Immature natural killer cell (primary cell): ENCODE data around the gene NTHL1. TPM values are rescaled to one million over a fixed set of nuclear protein-coding genes. Genes with fewer than 3 reads are reported as not detected.
A peak's percentile ranks its signal among the peaks of the same experiment; 100 is the strongest.

Experiments
- DNase-seq, 3 donors: peaks; one replicate each; pipeline ENCODE4 v3.0.0; 2022; ENCODE audit warnings: mixed read lengths in 1 of 3
- H3K27ac Mint-ChIP-seq, 6 donors: one replicate each; pipeline ENCODE4 v1.8.0; 2020; ENCODE audit warnings: mixed read lengths in 6 of 6, mild to moderate bottlenecking in 5 of 6, inconsistent platforms in 4 of 6, moderate library complexity in 3 of 6
- H3K27me3 Mint-ChIP-seq, 3 donors: one replicate each; pipeline ENCODE4 v1.8.0; 2020 to 2021; ENCODE audit warnings: low read depth in 3 of 3, mild to moderate bottlenecking in 3 of 3, mixed read lengths in 3 of 3, moderate library complexity in 3 of 3, inconsistent platforms in 1 of 3
- H3K36me3 Mint-ChIP-seq, 3 donors: one replicate each; pipeline ENCODE4 v1.8.0; 2020; ENCODE audit warnings: mixed read lengths in 3 of 3, inconsistent platforms in 2 of 3, mild to moderate bottlenecking in 2 of 3
- H3K4me1 Mint-ChIP-seq, 2 donors: one replicate each; pipeline ENCODE4 v1.8.0; 2020; ENCODE audit warnings: inconsistent platforms in 2 of 2, mild to moderate bottlenecking in 2 of 2, mixed read lengths in 2 of 2, moderate library complexity in 1 of 2
- H3K4me3 Mint-ChIP-seq, 5 donors: one replicate each; pipeline ENCODE4 v1.8.0; 2020; ENCODE audit warnings: mild to moderate bottlenecking in 5 of 5, mixed read lengths in 5 of 5, inconsistent platforms in 3 of 5, moderate library complexity in 3 of 5
- H3K9me3 Mint-ChIP-seq, 6 donors: one replicate each; pipeline ENCODE4 v1.8.0; 2020; ENCODE audit warnings: mild to moderate bottlenecking in 6 of 6, mixed read lengths in 6 of 6, inconsistent platforms in 4 of 6, moderate library complexity in 3 of 6
- polyA plus RNA-seq, 3 donors: library from polyadenylated mRNA; unstranded; fragments of 300-500 nt; fragmentation: Illumina TruSeq; gene quantifications; one replicate each; pipeline ENCODE4 v1.2.3, GENCODE V29; 2021

Gene NTHL1
- polyA plus RNA-seq, 3 donors from 2014 or later, result 26.4 to 31.6 (median 29.7) TPM

GRCh38 chr16:2007081-2007836, 40.4 kb downstream of the NTHL1 start:
- peaks cover 0 to 4% (median 0%) of the 10 kb centered on the region in 3 donors for H3K27me3 Mint-ChIP-seq
- peak overlapping the region in 5 of 6 donors; percentile 68 to 95 (median 89) for H3K27ac Mint-ChIP-seq
- H3K4me1 Mint-ChIP-seq, result peaks cover 31 to 37% of the 10 kb centered on the region in 2 donors
- H3K4me3 Mint-ChIP-seq, result peak overlapping the region; percentile 80 to 87 (median 83)
- DNase-seq, result no peak
- no peaks in the 10 kb centered on the region for H3K9me3 Mint-ChIP-seq
- no peaks in the 10 kb centered on the region for H3K36me3 Mint-ChIP-seq

GRCh38 chr16:2006317-2006716, 41.3 kb downstream of the NTHL1 start:
- H3K36me3 Mint-ChIP-seq, result no peaks in the 10 kb centered on the region
- H3K4me1 Mint-ChIP-seq, result peaks cover 31 to 37% of the 10 kb centered on the region in 2 donors
- no peak for DNase-seq
- H3K27me3 Mint-ChIP-seq, result peaks cover 0 to 3% (median 0%) of the 10 kb centered on the region in 3 donors
- H3K27ac Mint-ChIP-seq, result peak overlapping the region in 5 of 6 donors; percentile 27 to 79 (median 57)
- H3K9me3 Mint-ChIP-seq, result no peaks in the 10 kb centered on the region
- peak overlapping the region in 1 of 5 donors; percentile 17 for H3K4me3 Mint-ChIP-seq

GRCh38 chr16:2005646-2006045, 42.0 kb downstream of the NTHL1 start:
- no peak for DNase-seq
- peaks cover 0 to 3% (median 0%) of the 10 kb centered on the region in 3 donors for H3K27me3 Mint-ChIP-seq
- H3K4me3 Mint-ChIP-seq, result no peak overlapping the region
- H3K36me3 Mint-ChIP-seq, result no peaks in the 10 kb centered on the region
- H3K9me3 Mint-ChIP-seq, result no peaks in the 10 kb centered on the region
- H3K4me1 Mint-ChIP-seq, result peaks cover 31 to 37% of the 10 kb centered on the region in 2 donors
- peak overlapping the region in 2 of 6 donors; percentile 27 to 78 for H3K27ac Mint-ChIP-seq

- peaks cover 0 to 3% (median 0%) of the 10 kb centered on the region in 3 donors for H3K27me3 Mint-ChIP-seq
- peaks cover 25 to 32% of the 10 kb centered on the region in 2 donors for H3K4me1 Mint-ChIP-seq
- DNase-seq, result no peak
- no peak overlapping the region for H3K4me3 Mint-ChIP-seq
- H3K27ac Mint-ChIP-seq, result peak overlapping the region in 1 of 6 donors; percentile 30
- no peaks in the 10 kb centered on the region for H3K36me3 Mint-ChIP-seq
- H3K9me3 Mint-ChIP-seq, result no peaks in the 10 kb centered on the region
These were observed 42.7 kb downstream of the NTHL1 start for GRCh38 chr16:2004795-2005517.

GRCh38 chr16:2003827-2004641, 43.6 kb downstream of the NTHL1 start:
- Mint-ChIP-seq H3K27ac (no peak overlapping the region), H3K4me3 (no peak overlapping the region)

GRCh38 chr16:2003231-2003826, 44.3 kb downstream of the NTHL1 start:
- no peak for DNase-seq
- H3K4me1 Mint-ChIP-seq, result peaks cover 16 to 22% of the 10 kb centered on the region in 2 donors
- H3K36me3 Mint-ChIP-seq, result peaks cover 0 to 1% (median 0%) of the 10 kb centered on the region in 3 donors
- H3K27ac Mint-ChIP-seq, result peak overlapping the region in 1 of 6 donors; percentile 64
- H3K4me3 Mint-ChIP-seq, result no peak overlapping the region
- peaks cover 0 to under 1% (median 0%) of the 10 kb centered on the region in 3 donors for H3K27me3 Mint-ChIP-seq
- H3K9me3 Mint-ChIP-seq, result no peaks in the 10 kb centered on the region

More at GRCh38 chr16:2003827-2004641, 43.6 kb downstream of the NTHL1 start:
- Mint-ChIP-seq H3K4me1 (peaks cover 23 to 30% of the 10 kb centered on the region in 2 donors), H3K27me3 (peaks cover 0 to 3% (median 0%) of the 10 kb centered on the region in 3 donors), H3K36me3 (no peaks in the 10 kb centered on the region), H3K9me3 (no peaks in the 10 kb centered on the region)
- peak; percentile 76 to 84 (median 82) for DNase-seq

- DNase-seq, result no peak
- Mint-ChIP-seq H3K9me3 (no peaks in the 10 kb centered on the region), H3K4me3 (no peak overlapping the region), H3K36me3 (peaks cover 0 to 6% (median 0%) of the 10 kb centered on the region in 3 donors), H3K27me3 (peaks cover 0 to 1% (median 0%) of the 10 kb centered on the region in 3 donors), H3K4me1 (peaks cover 9 to 15% of the 10 kb centered on the region in 2 donors), H3K27ac (no peak overlapping the region)
These were observed 45.0 kb downstream of the NTHL1 start for GRCh38 chr16:2002406-2003230.

- H3K9me3 Mint-ChIP-seq, result no peaks in the 10 kb centered on the region
- H3K36me3 Mint-ChIP-seq, result peaks cover 0 to 10% (median 4%) of the 10 kb centered on the region in 3 donors
- H3K4me1 Mint-ChIP-seq, result peaks cover 4 to 11% of the 10 kb centered on the region in 2 donors
- DNase-seq, result no peak
- H3K4me3 Mint-ChIP-seq, result no peak overlapping the region
- peaks cover 0 to 1% (median 0%) of the 10 kb centered on the region in 3 donors for H3K27me3 Mint-ChIP-seq
- no peak overlapping the region for H3K27ac Mint-ChIP-seq
These were observed 45.9 kb downstream of the NTHL1 start for GRCh38 chr16:2001456-2002355.

GRCh38 chr16:2001035-2001434, 46.6 kb downstream of the NTHL1 start:
- no peak for DNase-seq
- H3K27ac Mint-ChIP-seq, result no peak overlapping the region
- H3K4me3 Mint-ChIP-seq, result no peak overlapping the region
- peaks cover 6 to 13% of the 10 kb centered on the region in 2 donors for H3K4me1 Mint-ChIP-seq
- peaks cover 0 to 1% (median 0%) of the 10 kb centered on the region in 3 donors for H3K27me3 Mint-ChIP-seq
- H3K36me3 Mint-ChIP-seq, result peaks cover 0 to 10% (median 4%) of the 10 kb centered on the region in 3 donors
- H3K9me3 Mint-ChIP-seq, result no peaks in the 10 kb centered on the region

- no peak overlapping the region for H3K27ac Mint-ChIP-seq
- no peak overlapping the region for H3K4me3 Mint-ChIP-seq
These were observed 47.6 kb downstream of the NTHL1 start for GRCh38 chr16:1999866-2000514.

More at GRCh38 chr16:1999866-2000514, 47.6 kb downstream of the NTHL1 start:
- Mint-ChIP-seq H3K36me3 (peaks cover 0 to 10% (median 4%) of the 10 kb centered on the region in 3 donors), H3K27me3 (peaks cover 0 to 1% (median 0%) of the 10 kb centered on the region in 3 donors), H3K4me1 (peaks cover 5 to 11% of the 10 kb centered on the region in 2 donors), H3K9me3 (no peaks in the 10 kb centered on the region)
- DNase-seq, result no peak
